ENCODE measurements around the gene REEP6. TPM values are rescaled to one million over a fixed set of nuclear protein-coding genes. Genes with fewer than 3 reads are reported as not detected.

The REEP6 gene
- total RNA-seq, 1 donor from 2014 or later = 9.7 TPM

DNA sequence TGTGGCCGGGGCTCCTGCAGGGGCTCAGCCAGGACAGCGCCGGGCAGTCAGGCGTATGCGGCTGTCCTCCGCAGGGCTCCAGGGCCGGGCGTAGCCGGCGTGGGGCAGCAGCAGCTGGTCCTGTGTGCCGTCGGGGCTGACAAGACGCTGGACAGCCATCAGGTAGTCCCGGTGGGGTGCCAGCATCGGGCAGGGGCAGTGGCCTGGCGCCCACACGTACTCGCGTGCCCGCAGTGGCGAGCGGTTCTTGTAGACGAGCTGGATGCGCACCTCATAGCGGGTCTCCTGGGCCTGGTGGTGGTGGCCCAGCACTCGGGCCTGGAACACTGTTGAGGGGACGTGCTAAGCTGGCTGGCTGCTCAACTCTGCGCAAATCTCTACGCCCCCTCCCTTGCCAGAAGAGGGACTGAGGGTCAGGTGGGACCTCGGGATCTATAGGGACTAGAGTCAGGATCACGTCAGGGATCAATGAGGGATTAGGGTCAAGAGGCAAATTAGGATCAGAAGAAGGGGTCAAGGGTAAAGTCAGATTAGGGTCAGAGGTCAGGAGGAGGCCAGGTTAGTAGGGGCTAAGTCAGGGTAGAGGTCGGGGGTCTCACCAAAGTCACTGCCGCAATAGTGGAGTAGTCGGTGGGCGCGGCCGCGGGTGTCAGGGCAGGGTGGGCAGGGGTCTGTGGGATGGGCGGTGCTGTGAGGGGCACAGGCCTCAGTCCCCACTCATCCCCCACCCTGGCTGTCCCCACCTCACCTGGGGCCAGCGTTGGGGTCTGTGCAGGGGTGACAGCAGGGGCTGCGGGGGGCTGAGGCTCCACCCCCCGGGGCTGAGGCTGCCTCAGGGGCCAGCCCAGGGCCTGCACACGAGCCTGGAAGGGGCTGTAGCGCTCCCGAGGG is 15.3 kb downstream of the REEP6 start:
- H3K36me3 ChIP-seq (ENCODE audit: control insufficient read depth, insufficient read depth, low read length) = no peaks in the 10 kb centered on the region
- H3K4me3 ChIP-seq (ENCODE audit: low read depth, low read length) = no peak overlapping the region
- peaks cover 28% of the 10 kb centered on the region for H3K27me3 ChIP-seq (ENCODE audit: control insufficient read depth, insufficient read depth, low read length)
- DNase-seq (ENCODE audit: low read depth) = no peak
- TF ChIP-seq, protein P1, sequence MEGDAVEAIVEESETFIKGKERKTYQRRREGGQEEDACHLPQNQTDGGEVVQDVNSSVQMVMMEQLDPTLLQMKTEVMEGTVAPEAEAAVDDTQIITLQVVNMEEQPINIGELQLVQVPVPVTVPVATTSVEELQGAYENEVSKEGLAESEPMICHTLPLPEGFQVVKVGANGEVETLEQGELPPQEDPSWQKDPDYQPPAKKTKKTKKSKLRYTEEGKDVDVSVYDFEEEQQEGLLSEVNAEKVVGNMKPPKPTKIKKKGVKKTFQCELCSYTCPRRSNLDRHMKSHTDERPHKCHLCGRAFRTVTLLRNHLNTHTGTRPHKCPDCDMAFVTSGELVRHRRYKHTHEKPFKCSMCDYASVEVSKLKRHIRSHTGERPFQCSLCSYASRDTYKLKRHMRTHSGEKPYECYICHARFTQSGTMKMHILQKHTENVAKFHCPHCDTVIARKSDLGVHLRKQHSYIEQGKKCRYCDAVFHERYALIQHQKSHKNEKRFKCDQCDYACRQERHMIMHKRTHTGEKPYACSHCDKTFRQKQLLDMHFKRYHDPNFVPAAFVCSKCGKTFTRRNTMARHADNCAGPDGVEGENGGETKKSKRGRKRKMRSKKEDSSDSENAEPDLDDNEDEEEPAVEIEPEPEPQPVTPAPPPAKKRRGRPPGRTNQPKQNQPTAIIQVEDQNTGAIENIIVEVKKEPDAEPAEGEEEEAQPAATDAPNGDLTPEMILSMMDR (IDR thresholded peaks at IDR 0.05; ENCODE audit: insufficient read depth, low read length, poor library complexity, severe bottlenecking) = no peak

DNA sequence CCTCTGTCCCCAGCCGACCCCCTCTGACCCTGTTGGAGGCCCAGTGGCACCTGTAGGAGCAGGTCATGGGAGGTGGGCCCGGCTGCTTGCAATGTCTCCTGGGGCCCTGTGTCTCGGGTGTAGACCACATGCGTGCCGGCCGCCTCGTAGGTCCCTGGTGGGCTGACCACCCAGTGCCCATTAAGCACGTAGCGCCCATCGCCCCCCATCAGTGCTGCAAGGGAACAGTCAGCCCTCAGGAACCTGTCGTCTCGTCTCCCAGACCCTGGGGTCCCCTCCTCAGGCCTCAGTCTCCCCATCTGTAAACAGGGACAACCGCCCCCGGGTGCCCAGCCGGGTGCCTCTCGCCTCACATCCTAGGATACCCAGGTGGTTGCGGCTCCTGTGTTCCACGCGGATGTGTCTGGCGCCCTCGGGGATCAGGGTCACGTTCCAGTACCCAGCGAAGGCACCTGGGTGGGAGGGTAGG is 16.2 kb downstream of the REEP6 start:
- no peak overlapping the region for H3K4me3 ChIP-seq (ENCODE audit: low read depth, low read length)

DNA sequence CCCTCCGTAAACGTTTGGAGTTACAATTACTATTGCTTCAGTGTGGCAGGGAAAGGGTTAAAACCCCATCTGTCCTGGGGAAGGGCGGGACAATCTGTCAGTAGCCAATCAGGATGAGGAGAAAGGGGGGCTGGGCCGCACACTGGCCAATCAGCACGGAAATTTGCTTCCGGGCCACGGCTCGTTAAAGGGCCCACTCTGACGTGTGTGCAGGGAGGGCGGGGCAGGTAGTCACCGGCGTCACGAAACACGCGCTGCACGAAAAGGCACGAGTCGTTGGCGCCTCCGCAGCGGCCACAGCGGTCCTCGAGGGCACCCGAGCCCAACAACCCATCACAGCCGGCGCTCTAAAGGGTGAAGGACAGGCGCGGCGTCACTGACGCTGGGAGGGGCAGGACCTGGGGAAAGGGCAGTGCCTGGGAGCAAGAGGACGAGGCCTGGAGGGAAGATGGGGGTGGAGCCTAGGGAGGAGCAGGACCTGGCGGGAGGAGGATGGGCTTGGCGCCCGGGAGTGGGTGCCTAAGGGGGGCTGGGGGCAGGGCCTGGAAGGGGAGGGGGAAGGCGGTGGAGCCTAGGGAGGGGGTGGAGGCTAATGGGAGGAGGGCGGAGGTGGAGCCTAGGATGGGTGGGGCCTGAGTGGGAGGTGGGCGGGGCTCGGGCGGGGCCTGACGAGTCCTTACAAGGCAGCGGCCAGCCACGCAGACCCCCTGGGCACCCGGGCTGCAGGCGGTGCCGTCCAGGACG is 17.0 kb downstream of the REEP6 start:
- H3K27me3 ChIP-seq (ENCODE audit: control insufficient read depth, insufficient read depth, low read length) = peaks cover 32% of the 10 kb centered on the region
- peak; percentile 67 for DNase-seq (ENCODE audit: low read depth)
- peak overlapping the region; percentile 52 for H3K4me3 ChIP-seq (ENCODE audit: low read depth, low read length)
- no peaks in the 10 kb centered on the region for H3K36me3 ChIP-seq (ENCODE audit: control insufficient read depth, insufficient read depth, low read length)
- TF ChIP-seq, protein P1 (IDR thresholded peaks at IDR 0.05; ENCODE audit: insufficient read depth, low read length, poor library complexity, severe bottlenecking) = no peak

More for the DNA sequence above, 16.2 kb downstream of the REEP6 start:
- H3K27me3 ChIP-seq (ENCODE audit: control insufficient read depth, insufficient read depth, low read length) = peaks cover 35% of the 10 kb centered on the region
- no peak for DNase-seq (ENCODE audit: low read depth)
- TF ChIP-seq, protein P1 (IDR thresholded peaks at IDR 0.05; ENCODE audit: insufficient read depth, low read length, poor library complexity, severe bottlenecking) = no peak
- H3K36me3 ChIP-seq (ENCODE audit: control insufficient read depth, insufficient read depth, low read length) = no peaks in the 10 kb centered on the region

DNA sequence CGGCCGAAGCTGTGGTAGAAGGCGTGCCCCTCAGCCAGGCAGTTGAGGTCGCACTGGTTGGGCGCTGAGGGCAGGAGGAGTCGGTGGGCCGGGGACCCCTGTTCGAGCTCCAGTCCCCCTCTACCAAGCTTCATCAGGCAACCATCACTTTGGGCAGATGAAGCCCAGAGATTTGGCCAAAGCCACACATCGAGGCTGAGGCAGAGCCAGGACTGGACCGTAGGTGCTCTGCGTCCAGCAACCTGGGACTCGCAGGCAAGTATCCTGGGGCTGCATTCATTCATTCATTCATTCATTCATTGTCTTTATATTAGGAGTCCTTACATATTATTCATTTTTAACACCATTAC is 17.5 kb downstream of the REEP6 start:
- DNase-seq (ENCODE audit: low read depth) = no peak
- Histone ChIP-seq H3K36me3 (ENCODE audit: control insufficient read depth, insufficient read depth, low read length) (no peaks in the 10 kb centered on the region), H3K27me3 (ENCODE audit: control insufficient read depth, insufficient read depth, low read length) (peaks cover 26% of the 10 kb centered on the region), H3K4me3 (ENCODE audit: low read depth, low read length) (peak overlapping the region; percentile 31)
- TF ChIP-seq, protein P1 (IDR thresholded peaks at IDR 0.05; ENCODE audit: insufficient read depth, low read length, poor library complexity, severe bottlenecking) = no peak

DNA sequence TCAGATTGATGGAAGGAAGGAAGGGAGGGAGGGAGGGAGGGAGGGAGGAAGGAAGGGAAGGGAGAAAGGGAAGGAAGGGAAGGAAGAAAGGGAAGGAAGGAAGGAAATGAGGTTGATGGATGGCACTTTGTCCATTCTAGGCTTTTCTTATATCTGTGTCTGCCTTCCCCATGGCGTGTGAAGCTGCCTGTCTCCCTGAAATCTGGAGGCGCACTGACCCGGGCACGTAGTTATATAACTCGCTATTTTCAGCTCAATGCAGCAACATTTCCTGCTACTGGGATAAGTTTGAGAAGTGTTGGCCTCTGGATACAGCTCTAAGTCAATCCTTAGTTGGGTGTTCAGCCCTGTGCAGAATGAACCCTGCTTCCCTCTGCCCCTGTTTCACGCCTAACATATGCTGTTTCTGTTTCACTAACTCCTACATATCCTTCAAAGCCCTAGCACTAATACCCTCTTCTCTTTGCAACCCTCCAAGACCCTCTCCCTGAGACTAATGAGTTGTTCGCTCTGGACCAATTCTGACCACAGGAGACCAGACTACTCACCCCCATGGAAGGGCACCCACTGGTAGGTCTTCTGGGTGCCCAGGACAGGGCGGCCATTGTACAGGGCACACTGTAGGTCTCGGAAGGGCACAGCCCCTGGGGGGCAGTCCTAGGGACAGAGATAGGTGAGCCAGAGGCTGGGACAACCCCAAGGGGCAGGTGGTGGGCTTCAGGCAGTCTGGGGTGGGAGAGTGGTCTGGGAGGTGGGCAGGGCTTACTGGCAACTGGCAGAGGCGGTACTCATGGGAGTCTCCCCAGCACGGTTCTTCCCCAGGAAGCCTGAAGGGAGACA is 18.8 kb downstream of the REEP6 start:
- Histone ChIP-seq H3K27me3 (ENCODE audit: control insufficient read depth, insufficient read depth, low read length) (peaks cover 23% of the 10 kb centered on the region), H3K36me3 (ENCODE audit: control insufficient read depth, insufficient read depth, low read length) (no peaks in the 10 kb centered on the region), H3K4me3 (ENCODE audit: low read depth, low read length) (no peak overlapping the region)
- DNase-seq (ENCODE audit: low read depth) = no peak
- TF ChIP-seq, protein P1 (IDR thresholded peaks at IDR 0.05; ENCODE audit: insufficient read depth, low read length, poor library complexity, severe bottlenecking) = no peak
